GM19452 (cell line): ENCODE data around the gene UHRF1.
A peak's percentile ranks its signal among the peaks of the same experiment; 100 is the strongest.
"Not testable (repeated sequence)": the region's sequence is repeated elsewhere in the genome, so short reads cannot be mapped to it uniquely, and the experiment has no call there.

ENCODE experiments used
- ATAC-seq: cut with Tn5 transposase; IDR thresholded peaks from one replicate; pipeline ENCODE4 v1.9.1; 2021; ENCODE audit not compliant: unreplicated experiment

Gene UHRF1

GRCh38 chr19:4933528-4933927 lies 24.2 kb downstream of the UHRF1 start:
- ATAC-seq = no peak

- no peak for ATAC-seq
These were observed 26.1 kb downstream of the UHRF1 start for GRCh38 chr19:4935444-4935843.

GRCh38 chr19:4937060-4937459 lies 27.8 kb downstream of the UHRF1 start:
- no peak for ATAC-seq

- ATAC-seq = not testable (repeated sequence)
These were observed 29.2 kb downstream of the UHRF1 start for GRCh38 chr19:4938461-4938860.

- no peak for ATAC-seq
These were observed 30.2 kb downstream of the UHRF1 start for GRCh38 chr19:4939466-4939865.

GRCh38 chr19:4941638-4942169 lies 32.4 kb downstream of the UHRF1 start:
- not testable (repeated sequence) for ATAC-seq

GRCh38 chr19:4950650-4951049 lies 41.3 kb downstream of the UHRF1 start:
- ATAC-seq = not testable (repeated sequence)

- ATAC-seq = no peak
These were observed 42.4 kb downstream of the UHRF1 start for GRCh38 chr19:4951656-4952055.

- no peak for ATAC-seq
These were observed 43.6 kb downstream of the UHRF1 start for GRCh38 chr19:4952945-4953344.

- ATAC-seq = not testable (repeated sequence)
These were observed 45.2 kb downstream of the UHRF1 start for GRCh38 chr19:4954320-4955149.

GRCh38 chr19:4955274-4955673 lies 46.0 kb downstream of the UHRF1 start:
- no peak for ATAC-seq

GRCh38 chr19:4957981-4958380 lies 48.7 kb downstream of the UHRF1 start:
- no peak for ATAC-seq

GRCh38 chr19:4962085-4962619 lies 52.9 kb downstream of the UHRF1 start:
- no peak for ATAC-seq

GRCh38 chr19:4965061-4965460 lies 55.8 kb downstream of the UHRF1 start:
- ATAC-seq = no peak

- no peak for ATAC-seq
These were observed 57.3 kb downstream of the UHRF1 start for GRCh38 chr19:4966591-4966990.

GRCh38 chr19:4967738-4968461 lies 58.6 kb downstream of the UHRF1 start:
- ATAC-seq = no peak

- peak; percentile 91 for ATAC-seq
These were observed 59.4 kb downstream of the UHRF1 start, which contains the start of gene KDM4B for GRCh38 chr19:4968462-4969291. Gene KDM4B (plus strand): TSS chr19:4969113. CDS start chr19:5032891, 63,778 bp downstream.

GRCh38 chr19:4969292-4969771 lies 60.0 kb downstream of the UHRF1 start:
- peak; percentile 10 for ATAC-seq

GRCh38 chr19:4969772-4970531 lies 60.7 kb downstream of the UHRF1 start:
- ATAC-seq = no peak
